HepG2 (cell line): Measurements from ENCODE around the gene CCDC158. TPM values are rescaled to one million over a fixed set of nuclear protein-coding genes. Genes with fewer than 3 reads are reported as not detected.

ENCODE experiments used
- ADNP ChIP-seq: sonication (generic); formaldehyde crosslinking; IDR thresholded peaks from 2 replicates; pipeline ENCODE4 v1.4.0; 2020; ENCODE audit warnings: missing genetic modification reagents
- BCL6 ChIP-seq: IDR thresholded peaks from 2 replicates; pipeline ENCODE4 v1.6.1; 2016; ENCODE audit warnings: missing genetic modification reagents, missing compliant biosample characterization
- CHD4 ChIP-seq: fragments of 200-600 bp; sonication (generic); IDR thresholded peaks from 2 replicates; pipeline ENCODE4 v1.7.0; 2017; ENCODE audit warnings: mild to moderate bottlenecking, low read length, borderline replicate concordance
- CREB3 ChIP-seq: sonication (generic); formaldehyde crosslinking; IDR thresholded peaks from 2 replicates; pipeline ENCODE4 v1.5.0; 2020; ENCODE audit warnings: missing genetic modification reagents
- EED ChIP-seq: sonication (generic); formaldehyde crosslinking; IDR thresholded peaks from 2 replicates; pipeline ENCODE4 v1.5.0; 2020; ENCODE audit warnings: mild to moderate bottlenecking, missing genetic modification reagents
- ERF ChIP-seq: IDR thresholded peaks from 2 replicates; pipeline ENCODE4 v1.6.1; 2018; ENCODE audit warnings: missing biosample characterization, missing genetic modification reagents
- FOXA3 ChIP-seq: IDR thresholded peaks from 2 replicates; pipeline ENCODE4 v1.6.1; 2016; ENCODE audit warnings: missing genetic modification reagents, missing compliant biosample characterization
- FUBP1 ChIP-seq: sonication (generic); formaldehyde crosslinking; IDR thresholded peaks from 2 replicates; pipeline ENCODE4 v1.5.1; 2020; ENCODE audit warnings: missing genetic modification reagents, mild to moderate bottlenecking, borderline replicate concordance
- HNRNPH1 ChIP-seq: fragments of 200-400 bp; formaldehyde crosslinking; optimal IDR thresholded peaks from 2 replicates; pipeline ENCODE3; 2017; ENCODE audit warnings: mild to moderate bottlenecking, low read depth, low read length
- HNRNPUL1 ChIP-seq: fragments of 200-400 bp; formaldehyde crosslinking; IDR thresholded peaks from 2 replicates; pipeline ENCODE4 v1.6.1; 2017; ENCODE audit warnings: low read depth, mild to moderate bottlenecking, low read length, moderate library complexity
- HOXA7 ChIP-seq: sonication (generic); formaldehyde crosslinking; IDR thresholded peaks from 2 replicates; pipeline ENCODE4 v1.8.1; 2022; ENCODE audit warnings: mild to moderate bottlenecking, missing genetic modification reagents, moderate library complexity
- MEIS2 ChIP-seq: sonication (generic); formaldehyde crosslinking; IDR thresholded peaks from 2 replicates; pipeline ENCODE4 v1.9.0; 2021; ENCODE audit warnings: mild to moderate bottlenecking, missing genetic modification reagents
- PAXIP1 ChIP-seq: sonication (generic); formaldehyde crosslinking; conservative IDR thresholded peaks from 2 replicates; pipeline ENCODE4 v1.4.0; 2020; ENCODE audit warnings: mild to moderate bottlenecking, missing genetic modification reagents, moderate library complexity
- POLR2AphosphoS2 ChIP-seq: IDR thresholded peaks from 2 replicates; pipeline ENCODE4 v1.6.1; 2011; ENCODE audit warnings: low read depth, low read length, improper control_type of control experiment
- SMC3 ChIP-seq: IDR thresholded peaks from 2 replicates; pipeline ENCODE4 v1.6.1; 2011; ENCODE audit warnings: low read length, improper control_type of control experiment
- U2AF1 ChIP-seq: fragments of 200-400 bp; formaldehyde crosslinking; optimal IDR thresholded peaks from 2 replicates; pipeline ENCODE3; 2017; ENCODE audit warnings: mild to moderate bottlenecking, low read depth, low read length
- YY1 ChIP-seq: IDR thresholded peaks from 2 replicates; pipeline ENCODE4 v1.6.1; 2011; ENCODE audit warnings: low read length, low read depth, moderate library complexity, mild to moderate bottlenecking; ENCODE audit not compliant: insufficient read depth, insufficient replicate concordance
- ZNF260 ChIP-seq: sonication (generic); formaldehyde crosslinking; IDR thresholded peaks from 2 replicates; pipeline ENCODE4 v1.4.0; 2020; ENCODE audit warnings: missing genetic modification reagents, low read depth, mild to moderate bottlenecking, borderline replicate concordance
- ZNF3 ChIP-seq: IDR thresholded peaks from 2 replicates; pipeline ENCODE4 v1.7.0; 2017; ENCODE audit warnings: inconsistent platforms
- ZNF549 ChIP-seq: sonication (generic); formaldehyde crosslinking; IDR thresholded peaks from 2 replicates; pipeline ENCODE4 v1.5.0; 2020; ENCODE audit warnings: missing genetic modification reagents
- ZNF580 ChIP-seq: IDR thresholded peaks from 2 replicates; pipeline ENCODE4 v1.6.1; 2016; ENCODE audit warnings: low read depth, borderline replicate concordance
- ZNF639 ChIP-seq: conservative IDR thresholded peaks from 2 replicates; pipeline ENCODE4 v1.6.1; 2018; ENCODE audit warnings: missing genetic modification reagents
- polyA plus RNA-seq, 8 experiments: library from polyadenylated mRNA; depleted of rRNA in 3 of 8; stranded (reverse) in 7 of 8; unstranded in 1 of 8; fragments of >200 nt; fragmentation: Illumina TruSeq in 4 of 8; extraction: Trizol in 4 of 8; gene quantifications; 2 replicates each; pipeline versions ENCODE4 v1.2.1 to v1.2.3, GENCODE V29; 2011 to 2016; ENCODE audit warnings: low read depth in 4 of 8, missing spikeins in 1 of 8, mixed read lengths in 1 of 8; ENCODE audit not compliant: insufficient read depth in 1 of 8
- total RNA-seq, 5 experiments: library from RNA; depleted of rRNA; stranded (reverse); fragments of >200 nt; fragmentation: Illumina TruSeq; extraction: Trizol; gene quantifications; 2 replicates each; pipeline ENCODE4 v1.2.3, GENCODE V29; 2016; ENCODE audit warnings: low read depth in 1 of 5

The CCDC158 gene
- total and polyA plus RNA-seq, 2 of the 13 experiments (the other 11 are each of a cell fraction or from before 2014, with no cell fraction given): not detected

GRCh38 chr4:76305971-76306881 lies 114.7 kb downstream of the CCDC158 start, which contains the start of gene STBD1 (continued):
- TF ChIP-seq YY1: peak; percentile 54
- no peak for TF ChIP-seq CHD4
- TF ChIP-seq EED (CRISPR knock-in tag): peak; percentile 84; the same call in 1 of the 2 replicates
- TF ChIP-seq ZNF549 (CRISPR knock-in tag): no peak
- no peak for TF ChIP-seq ZNF3 (CRISPR knock-in tag)
- no peak for TF ChIP-seq POLR2AphosphoS2
- TF ChIP-seq MEIS2 (CRISPR knock-in tag): peak; percentile 48; the same call in 1 of the 2 replicates
- TF ChIP-seq FOXA3: 0 out of 2 replicates have a peak, but pooled peaks have one; percentile 5
- TF ChIP-seq ZNF639 (CRISPR knock-in tag): 0 out of 2 replicates have a peak, but pooled peaks have one; percentile 23
- no peak; the same call in none of the 2 replicates for TF ChIP-seq BCL6 (CRISPR knock-in tag)
- no peak for TF ChIP-seq HNRNPH1
- TF ChIP-seq ZNF580 (CRISPR knock-in tag): 0 out of 2 replicates have a peak, but pooled peaks have one; percentile 69
- no peak for TF ChIP-seq SMC3
- TF ChIP-seq PAXIP1 (CRISPR knock-in tag): peak; percentile 59; the same call in 1 of the 2 replicates
- no peak for TF ChIP-seq ZNF260
- TF ChIP-seq ADNP (CRISPR knock-in tag): no peak
- TF ChIP-seq HNRNPUL1: no peak
- no peak for TF ChIP-seq HOXA7
- TF ChIP-seq FUBP1 (CRISPR knock-in tag): no peak
- 0 out of 2 replicates have a peak, but pooled peaks have one; percentile 31 for TF ChIP-seq CREB3
- TF ChIP-seq U2AF1: no peak
- peak; percentile 79; the same call in 1 of the 2 replicates for TF ChIP-seq ERF
